ENCODE measurements around the gene NFYC.

DNA sequence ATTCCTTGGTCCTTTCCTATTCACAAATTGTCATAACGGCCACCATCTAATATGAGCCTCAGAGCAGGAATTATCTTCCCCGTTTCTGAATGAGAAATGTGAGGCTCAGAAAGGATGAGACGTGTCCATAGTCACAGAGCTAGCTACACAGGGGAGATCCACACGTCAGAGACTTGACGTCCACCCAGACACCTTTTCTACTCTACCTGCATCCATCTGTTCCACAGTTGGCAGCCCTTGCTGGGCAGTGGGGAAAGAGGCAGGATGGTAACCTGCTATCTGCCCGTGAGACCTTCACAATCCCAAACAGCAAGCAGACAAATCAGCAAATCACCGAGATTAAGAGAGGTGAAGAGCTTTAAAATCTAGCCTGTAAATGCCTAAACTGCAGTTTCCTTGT lies 34.5 kb upstream of the NFYC start:
- TF ChIP-seq, protein P1, sequence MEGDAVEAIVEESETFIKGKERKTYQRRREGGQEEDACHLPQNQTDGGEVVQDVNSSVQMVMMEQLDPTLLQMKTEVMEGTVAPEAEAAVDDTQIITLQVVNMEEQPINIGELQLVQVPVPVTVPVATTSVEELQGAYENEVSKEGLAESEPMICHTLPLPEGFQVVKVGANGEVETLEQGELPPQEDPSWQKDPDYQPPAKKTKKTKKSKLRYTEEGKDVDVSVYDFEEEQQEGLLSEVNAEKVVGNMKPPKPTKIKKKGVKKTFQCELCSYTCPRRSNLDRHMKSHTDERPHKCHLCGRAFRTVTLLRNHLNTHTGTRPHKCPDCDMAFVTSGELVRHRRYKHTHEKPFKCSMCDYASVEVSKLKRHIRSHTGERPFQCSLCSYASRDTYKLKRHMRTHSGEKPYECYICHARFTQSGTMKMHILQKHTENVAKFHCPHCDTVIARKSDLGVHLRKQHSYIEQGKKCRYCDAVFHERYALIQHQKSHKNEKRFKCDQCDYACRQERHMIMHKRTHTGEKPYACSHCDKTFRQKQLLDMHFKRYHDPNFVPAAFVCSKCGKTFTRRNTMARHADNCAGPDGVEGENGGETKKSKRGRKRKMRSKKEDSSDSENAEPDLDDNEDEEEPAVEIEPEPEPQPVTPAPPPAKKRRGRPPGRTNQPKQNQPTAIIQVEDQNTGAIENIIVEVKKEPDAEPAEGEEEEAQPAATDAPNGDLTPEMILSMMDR (IDR thresholded peaks at IDR 0.05): no peak
- TF ChIP-seq POLR2A (IDR thresholded peaks at IDR 0.05; ENCODE audit: low read depth) (no peak), EP300 (IDR thresholded peaks at IDR 0.05) (no peak), POLR2AphosphoS5 (IDR thresholded peaks at IDR 0.05) (no peak)
